IMR-90 (cell line): ENCODE data around the gene CALY. TPM values are rescaled to one million over a fixed set of nuclear protein-coding genes. Genes with fewer than 3 reads are reported as not detected.

Experiments used
- ATAC-seq: fragments of 200-7000 bp; cut with Tn5 transposase; 2 replicates; pipeline ENCODE4 v1.9.1; 2020; ENCODE audit warnings: low read depth, mild to moderate bottlenecking, moderate library complexity
- BruUV-seq: library from RNA; stranded (reverse); fragments of 400-500 nt; replicated peaks from 2 replicates; lab custom pipeline; 2021; lab: Mats Ljungman, UMichigan
- CTCF ChIA-PET: fragments of 300-600 bp; formaldehyde crosslinking; extraction: SDS; loops from one replicate; lab custom pipeline; 2021; ENCODE audit warnings: antibody characterized with exemption; lab: Yijun Ruan, JAX
- POLR2A ChIA-PET: fragments of 300-600 bp; sonication (Branson Sonifier 250); formaldehyde crosslinking; loops from one replicate; lab custom pipeline; 2022; ENCODE audit warnings: antibody characterized with exemption; ENCODE audit not compliant: unreplicated experiment; lab: Charles Lee
- DNase-seq: peaks from one replicate; pipeline ENCODE4 v3.0.0; 2013
- H2AFZ ChIP-seq: replicated peaks from 2 replicates; pipeline ENCODE3; 2013; ENCODE audit warnings: low read length, mild to moderate bottlenecking; ENCODE audit not compliant: poor library complexity
- H2AK5ac ChIP-seq: 2 replicates; pipeline ENCODE4 v1.6.1; 2013; ENCODE audit warnings: low read depth, low read length, inconsistent platforms
- H2AK9ac ChIP-seq: replicated peaks from 2 replicates; pipeline ENCODE3; 2013; ENCODE audit warnings: mild to moderate bottlenecking, low read depth, low read length, moderate library complexity; ENCODE audit not compliant: poor library complexity
- H2BK120ac ChIP-seq: 2 replicates; pipeline ENCODE4 v1.6.1; 2013; ENCODE audit warnings: low read depth, low read length, inconsistent platforms
- H2BK15ac ChIP-seq: 3 replicates; pipeline ENCODE4 v1.6.1; 2013; ENCODE audit warnings: low read depth, low read length, inconsistent platforms
- H2BK20ac ChIP-seq: 2 replicates; pipeline ENCODE4 v1.6.1; 2013; ENCODE audit warnings: low read depth, mild to moderate bottlenecking, inconsistent platforms, low read length, moderate library complexity
- H2BK5ac ChIP-seq: 2 replicates; pipeline ENCODE4 v1.6.1; 2013; ENCODE audit warnings: mild to moderate bottlenecking, low read depth, low read length, inconsistent platforms; ENCODE audit not compliant: poor library complexity, severe bottlenecking
- H3K14ac ChIP-seq: replicated peaks from 2 replicates; pipeline ENCODE4 v1.6.1; 2013; ENCODE audit warnings: low read depth, low read length, inconsistent platforms
- H3K18ac ChIP-seq: 2 replicates; pipeline ENCODE4 v1.6.1; 2013; ENCODE audit warnings: low read depth, low read length, control low read depth
- H3K23ac ChIP-seq: 2 replicates; pipeline ENCODE4 v1.6.1; 2013; ENCODE audit warnings: low read depth, low read length, inconsistent platforms
- H3K27ac ChIP-seq: 2 replicates; pipeline ENCODE4 v1.5.1; 2013; ENCODE audit warnings: mild to moderate bottlenecking, control low read depth, low read length; ENCODE audit not compliant: insufficient read depth
- H3K27me3 ChIP-seq: 2 replicates; pipeline ENCODE4 v1.6.1; 2013; ENCODE audit warnings: low read length; ENCODE audit not compliant: control insufficient read depth, insufficient read depth
- H3K36me3 ChIP-seq: 2 replicates; pipeline ENCODE4 v1.6.1; 2013; ENCODE audit warnings: low read length, mixed read lengths; ENCODE audit not compliant: control insufficient read depth, insufficient read depth
- H3K4ac ChIP-seq: 2 replicates; pipeline ENCODE4 v1.6.1; 2013; ENCODE audit warnings: low read depth, low read length, inconsistent platforms
- H3K4me1 ChIP-seq: 2 replicates; pipeline ENCODE4 v1.6.1; 2013; ENCODE audit warnings: low read length, mixed read lengths; ENCODE audit not compliant: control insufficient read depth, insufficient read depth
- H3K4me2 ChIP-seq: 2 replicates; pipeline ENCODE4 v1.6.1; 2013; ENCODE audit warnings: low read depth, mild to moderate bottlenecking, control low read depth, low read length, moderate library complexity
- H3K4me3 ChIP-seq: 2 replicates; pipeline ENCODE4 v1.5.1; 2013; ENCODE audit warnings: low read depth, mild to moderate bottlenecking, control low read depth, low read length, moderate library complexity; ENCODE audit not compliant: insufficient read depth
- H3K56ac ChIP-seq: 2 replicates; pipeline ENCODE4 v1.6.1; 2013; ENCODE audit warnings: low read length, inconsistent platforms; ENCODE audit not compliant: insufficient read depth; ENCODE audit errors: extremely low read depth
- H3K79me1 ChIP-seq, 2 experiments: 2 replicates each; pipeline ENCODE4 v1.6.1; 2013; ENCODE audit warnings: low read length in 2 of 2, inconsistent platforms in 1 of 2, low read depth in 1 of 2
- H3K9ac ChIP-seq: 2 replicates; pipeline ENCODE4 v1.6.1; 2013; ENCODE audit warnings: low read depth, low read length, control low read depth
- H3K9me1 ChIP-seq: 2 replicates; pipeline ENCODE4 v1.6.1; 2013; ENCODE audit warnings: low read length, inconsistent platforms; ENCODE audit not compliant: insufficient read depth
- H3K9me3 ChIP-seq: 2 replicates; pipeline ENCODE4 v1.6.1; 2013; ENCODE audit warnings: low read length; ENCODE audit not compliant: control insufficient read depth, insufficient read depth
- H4K20me1 ChIP-seq: 2 replicates; pipeline ENCODE4 v1.6.1; 2013; ENCODE audit warnings: low read length, inconsistent platforms; ENCODE audit not compliant: insufficient read depth
- H4K5ac ChIP-seq: 2 replicates; pipeline ENCODE4 v1.6.1; 2013; ENCODE audit warnings: mild to moderate bottlenecking, low read depth, low read length, control low read depth
- H4K8ac ChIP-seq, 2 experiments: 2 replicates each; pipeline ENCODE4 v1.6.1; 2013; ENCODE audit warnings: low read depth in 2 of 2, low read length in 2 of 2, control low read depth in 1 of 2, inconsistent platforms in 1 of 2
- H4K91ac ChIP-seq: 2 replicates; pipeline ENCODE4 v1.6.1; 2013; ENCODE audit warnings: low read depth, low read length, inconsistent platforms; ENCODE audit not compliant: insufficient read depth
- CEBPB ChIP-seq: IDR thresholded peaks from 2 replicates; pipeline ENCODE4 v1.6.1; 2012; ENCODE audit warnings: low read depth, low read length, improper control_type of control experiment
- CHD1 ChIP-seq: IDR thresholded peaks from 2 replicates; pipeline ENCODE4 v1.6.1; 2012; ENCODE audit warnings: low read depth, low read length, improper control_type of control experiment
- FOS ChIP-seq: fragments of 150-350 bp; IDR thresholded peaks from 2 replicates; pipeline ENCODE4 v1.6.1; 2016; ENCODE audit warnings: low read depth, low read length
- MAZ ChIP-seq: IDR thresholded peaks from 2 replicates; pipeline ENCODE4 v1.6.1; 2012; ENCODE audit warnings: low read depth, mild to moderate bottlenecking, low read length, improper control_type of control experiment, moderate library complexity, borderline replicate concordance
- MXI1 ChIP-seq: IDR thresholded peaks from 2 replicates; pipeline ENCODE4 v1.6.1; 2012; ENCODE audit warnings: low read depth, mild to moderate bottlenecking, low read length, moderate library complexity, borderline replicate concordance
- NFE2L2 ChIP-seq: fragments of 150-350 bp; IDR thresholded peaks from 2 replicates; pipeline ENCODE4 v1.6.1; 2016; ENCODE audit warnings: low read depth, mild to moderate bottlenecking, low read length
- POLR2A ChIP-seq: IDR thresholded peaks from 2 replicates; pipeline ENCODE4 v1.6.1; 2012; ENCODE audit warnings: mild to moderate bottlenecking, low read depth, low read length
- RAD21 ChIP-seq: IDR thresholded peaks from 2 replicates; pipeline ENCODE4 v1.6.1; 2012; ENCODE audit warnings: low read length, improper control_type of control experiment
- RCOR1 ChIP-seq: IDR thresholded peaks from 2 replicates; pipeline ENCODE4 v1.6.1; 2012; ENCODE audit warnings: mild to moderate bottlenecking, low read length, improper control_type of control experiment; ENCODE audit not compliant: insufficient replicate concordance
- RFX5 ChIP-seq: IDR thresholded peaks from 2 replicates; pipeline ENCODE4 v1.8.0; 2012; ENCODE audit warnings: low read depth, mild to moderate bottlenecking, low read length, moderate library complexity
- SMC3 ChIP-seq: fragments of 150-350 bp; IDR thresholded peaks from 2 replicates; pipeline ENCODE4 v1.6.1; 2016; ENCODE audit warnings: low read depth, mild to moderate bottlenecking, antibody characterized with exemption, low read length, moderate library complexity
- USF2 ChIP-seq: fragments of 150-350 bp; IDR thresholded peaks from 2 replicates; pipeline ENCODE4 v1.6.1; 2017; ENCODE audit warnings: mild to moderate bottlenecking, antibody characterized with exemption, low read length, low read depth
- WGBS, 2 experiments: methylation state at CpG; one replicate each; pipeline versions ENCODE4 v1.1.5 to v1.1.7; 2013; ENCODE audit warnings: missing lambda C conversion rate in 2 of 2; ENCODE audit not compliant: insufficient read length in 1 of 2; ENCODE audit errors: extremely low coverage in 2 of 2; 5-methylcytosine and 5-hydroxymethylcytosine counted together
- dilution Hi-C: fragments of 300-500 bp; cut with HindIII; formaldehyde crosslinking; loops from one replicate; pipeline ENCODE4 v1.14.3; 2018; ENCODE audit warnings: low sequenced_read_pairs; ENCODE audit not compliant: unreplicated experiment
- in situ Hi-C: fragments of 300-500 bp; cut with MboI; formaldehyde crosslinking; loops from 3 replicates; pipeline ENCODE4 v1.14.3; 2019; ENCODE audit warnings: low sequenced_read_pairs, inconsistent platforms, mixed read lengths
- intact Hi-C: fragments of 100-400 bp; cut with micrococcal nuclease; formaldehyde crosslinking; loops from 2 replicates; pipeline ENCODE4 v1.10.0; 2022
- polyA plus RNA-seq, 3 experiments: library from polyadenylated mRNA; depleted of rRNA; stranded (reverse); fragments of >200 nt; gene quantifications; 2 replicates each; pipeline ENCODE4 v1.2.3, GENCODE V29; 2012; ENCODE audit warnings: low replicate concordance in 1 of 3
- total RNA-seq: library from RNA; depleted of rRNA; stranded (reverse); fragments of >200 nt; gene quantifications from 2 replicates; pipeline ENCODE4 v1.2.3, GENCODE V29; 2012
- TF ChIP-seq, protein P1 (sequence below): conservative IDR thresholded peaks from 2 replicates; pipeline ENCODE4 v1.5.1; 2012; ENCODE audit warnings: mild to moderate bottlenecking, low read depth, low read length, improper control_type of control experiment
- TF ChIP-seq, protein P2 (sequence below): fragments of 150-350 bp; IDR thresholded peaks from 2 replicates; pipeline ENCODE4 v1.6.1; 2016; ENCODE audit warnings: low read depth, mild to moderate bottlenecking, low read length, moderate library complexity, borderline replicate concordance

CALY gene
- total and polyA plus RNA-seq, 2 of the 4 experiments (the other 2 are of a cell fraction) = 0.34 TPM; not detected in 1

GRCh38 chr10:133292919-133293809 lies 43.5 kb downstream of the CALY start:
- ATAC-seq (peak; percentile 93), DNase-seq (peak; percentile 75)
- Histone ChIP-seq H3K36me3 (peaks cover 67% of the 10 kb centered on the region), H2AK9ac (peak overlapping the region; percentile 86), H2BK5ac (peak overlapping the region; percentile 83), H2BK15ac (peak overlapping the region; percentile 31; the same call in 2 of the 3 replicates), H2AK5ac (peak overlapping the region; percentile 94), H3K23ac (peak overlapping the region; percentile 67; the same call in 1 of the 2 replicates), H4K5ac (no peak overlapping the region), H3K56ac (no peak overlapping the region), H3K9me1 (peaks cover 12% of the 10 kb centered on the region), H3K79me1 (peaks cover 0 to 17% of the 10 kb centered on the region in 2 experiments; a peak in 3 of 4 replicates), H2AFZ (peak overlapping the region; percentile 71), H4K8ac (peak overlapping the region; percentile 74 to 81), H2BK120ac (peak overlapping the region; percentile 82), H3K27me3 (no peaks in the 10 kb centered on the region), H2BK20ac (peak overlapping the region; percentile 69), H3K9ac (no peak overlapping the region), H4K20me1 (no peaks in the 10 kb centered on the region), H3K4ac (peak overlapping the region; percentile 88), H3K4me3 (no peak overlapping the region), H3K4me2 (no peak overlapping the region), H3K14ac (peak overlapping the region; percentile 38), H3K9me3 (no peaks in the 10 kb centered on the region), H3K18ac (no peak overlapping the region), H3K4me1 (peaks cover 9% of the 10 kb centered on the region), H3K27ac (peak overlapping the region; percentile 69), H4K91ac (peak overlapping the region; percentile 57; the same call in 1 of the 2 replicates)
- WGBS, 2 experiments = 92% methylated on average over 27 of the region's 38 CpGs; no CpG with 5 or more reads in 1 of the 2 experiments
- CTCF ChIA-PET = no interaction called here
- dilution Hi-C loops = no loop called here
- POLR2A ChIA-PET = no interaction called here
- in situ Hi-C loops = no loop called here
- intact Hi-C loops = no loop called here
- BruUV-seq = no TSS peak
- TF ChIP-seq RAD21 (no peak), FOS (peak; percentile 89), RCOR1 (no peak), USF2 (no peak), MAZ (0 out of 2 replicates have a peak, but pooled peaks have one; percentile 11), MXI1 (no peak), NFE2L2 (no peak), POLR2A (no peak), SMC3 (no peak), RFX5 (no peak), CHD1 (no peak), CEBPB (no peak)
- TF ChIP-seq, protein P1, sequence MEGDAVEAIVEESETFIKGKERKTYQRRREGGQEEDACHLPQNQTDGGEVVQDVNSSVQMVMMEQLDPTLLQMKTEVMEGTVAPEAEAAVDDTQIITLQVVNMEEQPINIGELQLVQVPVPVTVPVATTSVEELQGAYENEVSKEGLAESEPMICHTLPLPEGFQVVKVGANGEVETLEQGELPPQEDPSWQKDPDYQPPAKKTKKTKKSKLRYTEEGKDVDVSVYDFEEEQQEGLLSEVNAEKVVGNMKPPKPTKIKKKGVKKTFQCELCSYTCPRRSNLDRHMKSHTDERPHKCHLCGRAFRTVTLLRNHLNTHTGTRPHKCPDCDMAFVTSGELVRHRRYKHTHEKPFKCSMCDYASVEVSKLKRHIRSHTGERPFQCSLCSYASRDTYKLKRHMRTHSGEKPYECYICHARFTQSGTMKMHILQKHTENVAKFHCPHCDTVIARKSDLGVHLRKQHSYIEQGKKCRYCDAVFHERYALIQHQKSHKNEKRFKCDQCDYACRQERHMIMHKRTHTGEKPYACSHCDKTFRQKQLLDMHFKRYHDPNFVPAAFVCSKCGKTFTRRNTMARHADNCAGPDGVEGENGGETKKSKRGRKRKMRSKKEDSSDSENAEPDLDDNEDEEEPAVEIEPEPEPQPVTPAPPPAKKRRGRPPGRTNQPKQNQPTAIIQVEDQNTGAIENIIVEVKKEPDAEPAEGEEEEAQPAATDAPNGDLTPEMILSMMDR = no peak
- TF ChIP-seq, protein P2, sequence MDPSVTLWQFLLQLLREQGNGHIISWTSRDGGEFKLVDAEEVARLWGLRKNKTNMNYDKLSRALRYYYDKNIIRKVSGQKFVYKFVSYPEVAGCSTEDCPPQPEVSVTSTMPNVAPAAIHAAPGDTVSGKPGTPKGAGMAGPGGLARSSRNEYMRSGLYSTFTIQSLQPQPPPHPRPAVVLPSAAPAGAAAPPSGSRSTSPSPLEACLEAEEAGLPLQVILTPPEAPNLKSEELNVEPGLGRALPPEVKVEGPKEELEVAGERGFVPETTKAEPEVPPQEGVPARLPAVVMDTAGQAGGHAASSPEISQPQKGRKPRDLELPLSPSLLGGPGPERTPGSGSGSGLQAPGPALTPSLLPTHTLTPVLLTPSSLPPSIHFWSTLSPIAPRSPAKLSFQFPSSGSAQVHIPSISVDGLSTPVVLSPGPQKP = no peak
